HG03565 (cell line): ENCODE data around the gene MYRIP.
"Not testable (repeated sequence)": the region's sequence is repeated elsewhere in the genome, so short reads cannot be mapped to it uniquely, and the experiment has no call there.

Experiments used
- ATAC-seq: cut with Tn5 transposase; IDR thresholded peaks from one replicate; pipeline ENCODE4 v1.9.1; 2021; ENCODE audit warnings: mild to moderate bottlenecking, moderate library complexity; ENCODE audit not compliant: unreplicated experiment

Gene MYRIP

DNA sequence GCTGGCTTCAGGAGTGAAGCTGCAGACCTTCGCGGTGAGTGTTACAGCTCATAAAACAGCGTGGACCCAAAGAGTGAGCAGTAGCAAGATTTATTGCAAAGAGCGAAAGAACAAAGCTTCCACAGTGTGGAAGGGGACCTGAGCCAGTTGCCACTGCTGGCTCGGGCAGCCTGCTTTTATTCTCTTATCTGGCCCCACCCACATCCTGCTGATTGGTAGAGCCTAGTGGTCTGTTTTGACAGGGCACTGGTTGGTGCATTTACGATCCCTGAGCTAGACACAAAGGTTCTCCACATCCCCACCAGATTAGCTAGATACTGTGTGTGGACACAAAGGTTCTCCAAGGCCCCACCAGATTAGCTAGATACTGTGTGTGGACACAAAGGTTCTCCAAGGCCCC lies 267.7 kb downstream of the MYRIP start:
- ATAC-seq: not testable (repeated sequence)

DNA sequence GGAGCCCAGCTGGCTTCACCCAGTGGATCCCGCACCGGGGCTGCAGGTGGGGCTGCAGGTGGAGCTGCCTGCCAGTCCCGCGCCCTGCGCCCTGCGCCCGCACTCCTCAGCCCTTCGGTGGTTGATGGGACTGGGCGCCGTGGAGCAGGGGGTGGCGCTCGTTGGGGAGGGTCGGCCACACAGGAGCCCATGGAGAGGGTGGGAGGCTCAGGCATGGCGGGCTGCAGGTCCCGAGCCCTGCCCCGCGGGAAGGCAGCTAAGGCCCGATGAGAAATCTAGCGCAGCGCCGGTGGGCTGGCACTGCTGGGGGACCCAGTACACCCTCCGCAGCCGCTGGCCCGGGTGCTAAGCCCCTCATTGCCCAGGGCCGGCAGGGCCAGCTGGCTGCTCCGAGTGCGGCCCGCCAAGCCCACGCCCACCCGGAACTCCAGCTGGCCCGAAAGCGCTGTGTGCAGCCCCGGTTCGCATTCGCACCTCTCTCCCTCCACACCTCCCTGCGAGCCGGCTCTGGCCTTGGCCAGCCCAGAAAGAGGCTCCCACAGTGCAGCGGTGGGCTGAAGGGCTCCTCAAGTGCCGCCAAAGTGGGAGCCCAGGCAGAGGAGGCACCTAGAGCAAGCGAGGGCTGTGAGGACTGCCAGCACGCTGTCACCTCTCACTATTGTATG lies 268.6 kb downstream of the MYRIP start:
- not testable (repeated sequence) for ATAC-seq

- no peak for ATAC-seq
Measured at GRCh38 chr3:40078590-40078989, 269.2 kb downstream of the MYRIP start.

DNA sequence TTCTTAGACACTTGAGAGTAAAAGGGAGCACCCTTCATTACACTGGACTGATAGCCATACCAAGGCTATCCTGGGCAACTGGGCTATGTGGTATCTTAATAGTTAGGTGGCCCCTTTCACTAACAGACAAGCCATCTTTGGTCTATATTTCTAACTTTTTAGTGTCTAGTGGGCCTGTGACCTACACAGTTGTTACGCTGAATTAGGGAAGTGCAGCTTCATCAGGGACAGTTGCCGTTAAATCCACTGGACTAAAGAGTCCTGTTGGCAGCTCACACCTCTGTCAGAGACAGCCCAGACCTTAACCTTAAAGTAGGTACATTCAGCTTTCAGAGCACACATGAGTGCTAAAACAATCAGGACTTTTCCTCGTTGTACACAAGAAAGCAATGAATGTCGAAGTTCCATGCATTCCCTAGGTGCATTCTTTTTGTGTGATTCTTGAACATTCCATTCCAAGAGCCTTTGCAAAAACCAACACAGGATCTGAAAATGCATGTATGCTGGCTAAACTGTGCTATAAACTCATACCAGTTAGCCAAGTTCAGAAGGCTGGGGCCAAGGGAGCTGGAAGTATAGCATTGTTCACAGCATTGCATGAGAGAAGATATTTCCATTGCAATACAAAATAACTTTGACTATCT lies 269.9 kb downstream of the MYRIP start:
- ATAC-seq: no peak

GRCh38 chr3:40079847-40080240 lies 270.4 kb downstream of the MYRIP start:
- no peak for ATAC-seq

- ATAC-seq: no peak
Measured at GRCh38 chr3:40083066-40083465, 273.7 kb downstream of the MYRIP start.

GRCh38 chr3:40084424-40084823 lies 275.0 kb downstream of the MYRIP start:
- not testable (repeated sequence) for ATAC-seq

DNA sequence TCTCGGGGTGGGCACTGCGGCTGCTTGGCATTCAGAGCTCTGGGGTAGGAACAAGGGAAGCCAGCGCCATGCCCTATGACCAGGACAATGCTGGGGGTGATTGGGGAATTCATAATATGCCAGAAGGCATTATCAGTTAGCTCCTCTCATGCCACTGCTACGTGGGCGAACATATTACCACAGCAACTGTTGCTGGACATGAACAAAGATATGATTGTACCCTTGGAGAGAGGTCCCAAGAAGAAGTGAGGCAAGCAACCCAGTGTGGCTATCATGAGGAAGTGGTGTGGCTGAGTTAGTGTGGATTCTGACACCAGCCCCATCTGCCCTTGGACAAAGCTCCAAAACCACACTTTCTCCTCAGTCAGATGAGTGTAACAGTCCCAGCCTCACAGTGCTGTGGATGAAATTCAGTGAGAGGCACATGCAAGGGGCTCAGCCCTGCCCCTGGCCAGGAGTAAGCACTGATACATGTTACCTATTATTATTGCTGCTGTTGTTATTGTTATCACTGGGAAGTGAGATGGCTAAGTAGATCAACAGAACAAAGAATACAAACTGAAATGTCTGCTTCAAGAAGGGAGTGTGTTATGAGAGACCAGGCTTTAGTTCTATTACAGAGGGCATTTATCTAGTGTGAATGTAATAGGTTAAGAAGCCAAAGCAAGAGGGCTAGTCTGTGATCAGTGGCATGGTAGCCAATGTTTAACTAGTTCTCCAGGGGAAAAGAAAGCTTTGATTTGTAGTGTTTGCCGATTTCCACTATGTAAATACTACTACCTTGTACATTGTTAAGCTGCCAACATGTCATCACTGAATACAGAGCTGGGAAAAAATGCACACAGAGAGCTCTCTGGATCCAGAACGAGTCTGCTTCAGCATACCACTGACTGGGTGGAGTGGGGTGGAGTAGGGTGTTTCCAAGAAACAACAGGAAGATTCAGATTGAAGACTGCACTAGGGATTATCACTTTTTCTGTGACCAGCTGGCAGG lies 277.8 kb downstream of the MYRIP start:
- no peak for ATAC-seq

DNA sequence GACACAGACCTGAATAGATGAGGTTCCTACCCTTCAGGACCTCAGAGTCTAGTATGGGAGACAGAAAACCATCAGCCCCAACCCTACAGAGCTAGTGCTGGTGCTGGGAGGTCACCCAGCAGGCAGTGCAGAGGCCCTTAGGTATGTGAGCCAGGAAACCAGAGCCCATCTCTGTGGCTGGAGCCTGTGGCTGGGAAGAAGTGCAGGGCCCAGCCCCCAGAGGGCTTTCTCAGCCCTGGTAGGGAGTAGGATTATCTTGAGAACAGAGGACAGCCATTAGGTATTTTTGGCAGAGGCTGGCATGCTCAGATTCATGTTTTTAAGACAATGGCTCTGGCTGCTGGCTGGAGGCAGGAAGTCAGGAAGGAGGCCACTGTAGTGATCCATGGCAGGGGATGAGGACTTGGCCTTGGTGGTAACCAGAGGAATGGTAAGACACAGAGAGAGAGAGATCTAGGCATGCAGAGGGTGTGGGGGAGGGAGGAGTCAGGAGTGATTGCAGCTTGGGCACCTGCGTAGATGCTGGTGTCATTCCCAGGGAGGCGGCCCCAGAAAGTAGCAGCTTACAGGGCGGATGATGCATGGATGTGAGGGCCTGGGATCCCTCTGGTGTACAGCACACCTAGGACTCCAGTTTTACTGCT lies 279.2 kb downstream of the MYRIP start:
- ATAC-seq: no peak

DNA sequence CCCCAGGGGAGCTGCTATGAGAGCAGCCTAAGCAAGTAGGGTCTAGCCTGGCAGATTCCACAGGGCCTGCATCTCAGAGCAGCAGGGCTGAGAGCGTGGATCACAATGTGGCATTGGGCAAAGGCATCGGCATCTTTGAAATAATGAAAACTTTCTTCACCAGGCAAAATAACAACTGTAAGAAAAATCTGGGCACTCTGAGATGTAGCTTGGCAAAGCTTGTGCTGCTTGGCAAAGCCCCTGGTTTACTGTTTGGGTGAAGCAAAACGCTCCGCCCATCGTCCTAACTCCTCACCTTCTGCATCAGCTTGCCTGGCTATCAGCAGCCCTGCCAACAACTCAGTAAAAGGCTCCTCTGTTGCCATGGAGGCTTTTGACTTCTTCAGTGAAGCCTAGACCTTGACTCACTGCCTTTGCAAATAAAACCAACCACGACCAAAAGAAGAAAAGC lies 287.3 kb downstream of the MYRIP start:
- no peak for ATAC-seq

GRCh38 chr3:40097131-40098117 lies 288.0 kb downstream of the MYRIP start:
- ATAC-seq: no peak

- ATAC-seq: no peak
Measured at GRCh38 chr3:40098261-40098759, 288.9 kb downstream of the MYRIP start.

GRCh38 chr3:40099871-40100270 lies 290.5 kb downstream of the MYRIP start:
- ATAC-seq: no peak

- no peak for ATAC-seq
Measured at GRCh38 chr3:40102182-40102581, 292.8 kb downstream of the MYRIP start.

DNA sequence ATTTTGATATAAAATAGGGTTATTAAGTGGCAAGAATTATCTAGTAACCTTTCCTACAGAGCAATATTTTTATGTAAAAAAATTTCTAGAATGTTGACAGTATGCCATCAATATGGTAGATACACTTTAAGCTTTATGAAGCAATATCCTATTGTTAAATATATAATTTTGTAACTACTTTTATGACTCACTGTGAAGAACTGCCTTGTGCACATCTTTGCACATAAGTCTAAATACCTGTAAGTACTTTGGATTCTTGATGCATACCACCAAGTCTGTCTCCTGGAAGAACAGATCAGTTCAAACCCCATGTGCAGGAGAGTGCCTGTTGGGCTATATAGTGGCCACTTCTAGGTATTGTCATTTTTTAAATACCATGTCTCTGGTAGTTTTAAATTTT lies 294.4 kb downstream of the MYRIP start:
- no peak for ATAC-seq

- ATAC-seq: no peak
Measured at GRCh38 chr3:40104441-40104840, 295.0 kb downstream of the MYRIP start.

DNA sequence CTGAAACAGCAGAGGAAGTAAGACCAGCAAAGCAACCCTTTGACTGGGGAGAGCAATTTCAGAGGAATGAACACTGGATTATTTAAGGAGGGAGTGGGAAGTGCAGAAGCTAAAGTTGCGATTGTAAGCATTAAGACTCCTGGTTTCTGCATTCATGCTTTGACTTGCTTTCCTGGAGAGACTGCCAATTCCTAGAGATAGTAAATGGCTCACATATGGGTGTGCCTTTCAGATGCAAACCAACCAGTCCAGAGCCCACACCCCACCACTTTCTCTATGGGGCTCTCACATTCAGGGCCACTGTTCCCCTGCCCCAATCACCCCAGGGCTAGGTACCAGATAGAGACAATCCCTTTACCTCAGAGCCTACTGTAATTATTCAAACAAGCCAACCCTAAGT lies 299.2 kb downstream of the MYRIP start:
- no peak for ATAC-seq

- no peak for ATAC-seq
Measured at GRCh38 chr3:40109641-40110490, 300.5 kb downstream of the MYRIP start.
